ENCODE data around the gene ARMC2. TPM values are rescaled to one million over a fixed set of nuclear protein-coding genes. Genes with fewer than 3 reads are reported as not detected.

The ARMC2 gene
- total RNA-seq, 1 donor = 1.4 TPM

GRCh38 chr6:108877046-108877751, 29.0 kb downstream of the ARMC2 start:
- Histone ChIP-seq H3K9me3 (ENCODE audit: low read depth, low read length) (no peaks in the 10 kb centered on the region), H3K27ac (ENCODE audit: low read depth, low read length) (peak overlapping the region; percentile 58), H3K4me2 (ENCODE audit: insufficient read depth, low read length) (peak overlapping the region; percentile 46), H3K79me2 (ENCODE audit: insufficient read depth, low read length) (no peaks in the 10 kb centered on the region), H3K36me3 (ENCODE audit: insufficient read depth, low read length) (no peaks in the 10 kb centered on the region), H2AFZ (ENCODE audit: low read length) (peak overlapping the region; percentile 72), H3K4me1 (ENCODE audit: insufficient read depth, low read length) (peaks cover 38% of the 10 kb centered on the region), H3K4me3 (ENCODE audit: insufficient read depth, low read length) (peak overlapping the region; percentile 26), H4K20me1 (ENCODE audit: insufficient read depth, low read length) (no peaks in the 10 kb centered on the region), H3K27me3 (ENCODE audit: insufficient read depth, low read length) (no peaks in the 10 kb centered on the region)
- TF ChIP-seq CTCF (IDR thresholded peaks at IDR 0.05; ENCODE audit: extremely low read depth, low read depth, low read length) = no peak
- no peak for DNase-seq (ENCODE audit: insufficient read length, low spot score, missing footprints)

GRCh38 chr6:108878942-108879341, 30.7 kb downstream of the ARMC2 start:
- no peak for TF ChIP-seq CTCF (IDR thresholded peaks at IDR 0.05; ENCODE audit: extremely low read depth, low read depth, low read length)
- H3K4me1 ChIP-seq (ENCODE audit: insufficient read depth, low read length) = peaks cover 33% of the 10 kb centered on the region
- no peaks in the 10 kb centered on the region for H3K36me3 ChIP-seq (ENCODE audit: insufficient read depth, low read length)
- H3K9me3 ChIP-seq (ENCODE audit: low read depth, low read length) = no peaks in the 10 kb centered on the region
- no peak for DNase-seq (ENCODE audit: insufficient read length, low spot score, missing footprints)
- H3K27me3 ChIP-seq (ENCODE audit: insufficient read depth, low read length) = no peaks in the 10 kb centered on the region
- no peak overlapping the region for H3K4me3 ChIP-seq (ENCODE audit: insufficient read depth, low read length)
- H2AFZ ChIP-seq (ENCODE audit: low read length) = no peak overlapping the region
- no peak overlapping the region for H3K4me2 ChIP-seq (ENCODE audit: insufficient read depth, low read length)
- no peaks in the 10 kb centered on the region for H4K20me1 ChIP-seq (ENCODE audit: insufficient read depth, low read length)
- no peaks in the 10 kb centered on the region for H3K79me2 ChIP-seq (ENCODE audit: insufficient read depth, low read length)
- H3K27ac ChIP-seq (ENCODE audit: low read depth, low read length) = no peak overlapping the region

- H3K4me3 ChIP-seq (ENCODE audit: insufficient read depth, low read length) = no peak overlapping the region
- no peaks in the 10 kb centered on the region for H3K9me3 ChIP-seq (ENCODE audit: low read depth, low read length)
- no peak overlapping the region for H2AFZ ChIP-seq (ENCODE audit: low read length)
- no peak for DNase-seq (ENCODE audit: insufficient read length, low spot score, missing footprints)
- H3K36me3 ChIP-seq (ENCODE audit: insufficient read depth, low read length) = no peaks in the 10 kb centered on the region
- no peak overlapping the region for H3K27ac ChIP-seq (ENCODE audit: low read depth, low read length)
- peaks cover 1% of the 10 kb centered on the region for H3K4me1 ChIP-seq (ENCODE audit: insufficient read depth, low read length)
- H3K4me2 ChIP-seq (ENCODE audit: insufficient read depth, low read length) = no peak overlapping the region
- no peak for TF ChIP-seq CTCF (IDR thresholded peaks at IDR 0.05; ENCODE audit: extremely low read depth, low read depth, low read length)
- H4K20me1 ChIP-seq (ENCODE audit: insufficient read depth, low read length) = no peaks in the 10 kb centered on the region
- no peaks in the 10 kb centered on the region for H3K27me3 ChIP-seq (ENCODE audit: insufficient read depth, low read length)
- no peaks in the 10 kb centered on the region for H3K79me2 ChIP-seq (ENCODE audit: insufficient read depth, low read length)
Measured at GRCh38 chr6:108883172-108883571, 35.0 kb downstream of the ARMC2 start.

- H3K9me3 ChIP-seq (ENCODE audit: low read depth, low read length) = no peaks in the 10 kb centered on the region
- H3K27ac ChIP-seq (ENCODE audit: low read depth, low read length) = no peak overlapping the region
- no peak for DNase-seq (ENCODE audit: insufficient read length, low spot score, missing footprints)
- H3K4me1 ChIP-seq (ENCODE audit: insufficient read depth, low read length) = no peaks in the 10 kb centered on the region
- no peaks in the 10 kb centered on the region for H4K20me1 ChIP-seq (ENCODE audit: insufficient read depth, low read length)
- no peak overlapping the region for H3K4me3 ChIP-seq (ENCODE audit: insufficient read depth, low read length)
- H3K36me3 ChIP-seq (ENCODE audit: insufficient read depth, low read length) = no peaks in the 10 kb centered on the region
- TF ChIP-seq CTCF (IDR thresholded peaks at IDR 0.05; ENCODE audit: extremely low read depth, low read depth, low read length) = no peak
- H3K4me2 ChIP-seq (ENCODE audit: insufficient read depth, low read length) = no peak overlapping the region
- H2AFZ ChIP-seq (ENCODE audit: low read length) = no peak overlapping the region
- H3K27me3 ChIP-seq (ENCODE audit: insufficient read depth, low read length) = no peaks in the 10 kb centered on the region
- H3K79me2 ChIP-seq (ENCODE audit: insufficient read depth, low read length) = no peaks in the 10 kb centered on the region
Measured at GRCh38 chr6:108884211-108885059, 36.2 kb downstream of the ARMC2 start.
